SU-DHL-6 (cell line): Measurements from ENCODE around the gene KATNBL1.

Source experiments
- EZH2phosphoT487 ChIP-seq: fragments of 200-600 bp; sonication (generic), shearing (Covaris generic); conservative IDR thresholded peaks from 2 replicates; pipeline ENCODE4 v1.6.1; 2018; ENCODE audit warnings: mild to moderate bottlenecking, antibody characterized with exemption, low read length, moderate library complexity, mixed read lengths
- TF ChIP-seq, protein P1 (sequence below): fragments of 200-600 bp; sonication (generic); IDR thresholded peaks from one replicate; pipeline ENCODE4 v1.5.1; 2017; ENCODE audit warnings: antibody characterized with exemption, mild to moderate bottlenecking, low read length, moderate library complexity; ENCODE audit not compliant: insufficient read depth, poor library complexity, severe bottlenecking

DNA sequence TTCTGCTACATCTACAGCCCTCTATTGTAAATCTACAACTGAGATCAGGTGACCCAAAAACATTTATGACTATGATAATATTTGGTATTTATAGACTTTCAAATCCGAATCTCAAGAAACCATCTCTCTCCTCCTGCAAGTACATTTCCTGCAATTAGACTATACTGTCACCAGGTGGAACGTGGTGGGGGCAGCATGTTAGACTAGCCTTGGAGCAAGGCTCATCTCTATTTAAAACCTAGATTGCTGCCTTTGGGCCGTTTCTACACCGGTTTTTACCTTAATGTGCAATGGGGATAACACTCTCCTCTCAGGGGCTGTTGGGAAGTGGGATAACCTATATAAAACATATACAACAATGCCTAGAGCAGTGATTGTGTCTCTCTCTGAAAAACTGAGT is 3.8 kb upstream of the KATNBL1 start:
- TF ChIP-seq, protein P1, sequence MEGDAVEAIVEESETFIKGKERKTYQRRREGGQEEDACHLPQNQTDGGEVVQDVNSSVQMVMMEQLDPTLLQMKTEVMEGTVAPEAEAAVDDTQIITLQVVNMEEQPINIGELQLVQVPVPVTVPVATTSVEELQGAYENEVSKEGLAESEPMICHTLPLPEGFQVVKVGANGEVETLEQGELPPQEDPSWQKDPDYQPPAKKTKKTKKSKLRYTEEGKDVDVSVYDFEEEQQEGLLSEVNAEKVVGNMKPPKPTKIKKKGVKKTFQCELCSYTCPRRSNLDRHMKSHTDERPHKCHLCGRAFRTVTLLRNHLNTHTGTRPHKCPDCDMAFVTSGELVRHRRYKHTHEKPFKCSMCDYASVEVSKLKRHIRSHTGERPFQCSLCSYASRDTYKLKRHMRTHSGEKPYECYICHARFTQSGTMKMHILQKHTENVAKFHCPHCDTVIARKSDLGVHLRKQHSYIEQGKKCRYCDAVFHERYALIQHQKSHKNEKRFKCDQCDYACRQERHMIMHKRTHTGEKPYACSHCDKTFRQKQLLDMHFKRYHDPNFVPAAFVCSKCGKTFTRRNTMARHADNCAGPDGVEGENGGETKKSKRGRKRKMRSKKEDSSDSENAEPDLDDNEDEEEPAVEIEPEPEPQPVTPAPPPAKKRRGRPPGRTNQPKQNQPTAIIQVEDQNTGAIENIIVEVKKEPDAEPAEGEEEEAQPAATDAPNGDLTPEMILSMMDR = no peak
- TF ChIP-seq EZH2phosphoT487 = no peak
